ENCODE measurements around the gene SNN.

The SNN gene

DNA sequence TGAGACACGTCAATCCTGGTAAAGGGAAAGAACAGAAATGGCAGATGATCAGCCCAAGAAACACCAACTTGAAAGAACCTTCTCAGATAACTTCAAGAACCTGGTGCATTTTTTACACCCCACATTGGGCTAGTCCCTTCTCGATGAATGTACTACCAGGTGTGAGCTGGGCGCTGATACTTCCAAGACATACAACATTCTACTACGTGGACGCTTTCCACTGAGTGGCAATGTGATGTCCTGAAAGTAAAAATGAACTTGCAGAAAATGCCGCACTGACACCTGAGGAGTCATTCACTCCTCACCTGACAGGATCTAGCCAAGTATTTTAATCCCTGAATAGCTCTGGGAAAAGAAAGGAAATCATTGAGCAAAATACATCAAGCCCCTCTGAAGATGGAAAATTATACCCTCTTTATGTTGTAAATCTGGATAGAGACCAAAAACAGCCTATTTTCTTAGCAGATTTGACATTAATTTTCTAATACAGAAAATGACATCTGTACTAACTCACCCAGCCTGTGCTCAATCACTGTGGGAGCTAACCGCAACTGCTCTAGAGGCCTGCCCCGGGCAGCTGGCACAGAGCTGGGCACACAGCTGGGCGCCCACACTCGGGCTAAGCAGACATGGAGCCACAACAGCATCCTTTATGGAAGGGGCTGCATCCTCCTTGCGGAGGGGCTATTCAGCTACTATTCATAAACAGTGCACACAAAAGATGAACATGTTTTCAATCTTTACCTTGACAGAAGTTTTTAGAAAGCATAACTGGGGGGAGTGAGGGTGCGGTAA lies 16.2 kb downstream of the SNN start:
- no peak for DNase-seq (ENCODE audit: insufficient read length, low spot score)

DNA sequence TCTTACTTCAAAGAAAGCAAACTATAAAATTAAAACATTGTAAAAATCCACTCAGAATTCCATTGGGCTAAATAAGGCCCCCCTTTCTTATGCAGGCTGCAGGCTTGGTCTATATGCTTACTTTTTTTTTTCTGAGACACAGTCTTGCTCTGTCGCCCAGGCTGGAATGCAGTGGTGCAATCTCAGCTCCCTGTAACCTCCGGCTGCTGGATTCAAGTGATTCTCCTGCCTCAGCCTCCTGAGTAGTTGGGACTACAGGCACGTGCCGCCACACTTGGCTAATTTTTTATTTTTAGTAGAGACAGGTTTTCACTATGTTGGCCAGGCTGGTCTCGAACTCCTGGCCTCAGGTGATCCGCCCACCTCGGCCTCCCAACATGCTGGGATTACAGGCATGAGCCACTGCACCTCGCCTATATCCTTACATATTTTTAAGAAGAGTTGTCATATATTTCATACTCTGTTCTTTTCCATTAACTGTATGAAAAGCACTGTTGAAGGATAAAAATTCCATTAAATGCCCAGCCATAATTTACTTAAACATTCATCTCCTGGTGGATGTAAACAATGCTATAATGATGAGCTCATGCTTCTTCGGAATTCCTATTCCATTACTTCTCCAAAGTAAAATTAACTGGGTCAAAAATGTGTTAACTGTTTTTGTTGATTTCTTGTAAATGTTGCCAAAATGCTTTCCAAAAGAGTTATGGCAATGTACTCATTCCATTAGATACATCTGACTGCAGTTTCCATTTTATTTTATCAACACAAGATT lies 17.8 kb downstream of the SNN start:
- TF ChIP-seq POU2F2 (IDR thresholded peaks at IDR 0.05; ENCODE audit: low read depth, low read length), result no peak
- no peak for TF ChIP-seq POLR2A (IDR thresholded peaks at IDR 0.05; ENCODE audit: low read depth, low read length)
- no peak for TF ChIP-seq SPI1 (IDR thresholded peaks at IDR 0.05; ENCODE audit: low read depth, low read length)
- no peak for TF ChIP-seq TAF1 (IDR thresholded peaks at IDR 0.05; ENCODE audit: low read depth, low read length)
- TF ChIP-seq PAX5 (IDR thresholded peaks at IDR 0.05; ENCODE audit: insufficient read depth, low read length, severe bottlenecking), result no peak
- TF ChIP-seq POLR2AphosphoS5 (IDR thresholded peaks at IDR 0.05; ENCODE audit: low read depth, low read length), result no peak
- DNase-seq (ENCODE audit: insufficient read length, low spot score) (no peak), FAIRE-seq (no peak)

More for the DNA sequence above, 16.2 kb downstream of the SNN start:
- no peak for FAIRE-seq
- TF ChIP-seq POLR2A (IDR thresholded peaks at IDR 0.05; ENCODE audit: low read depth, low read length) (no peak), POLR2AphosphoS5 (IDR thresholded peaks at IDR 0.05; ENCODE audit: low read depth, low read length) (no peak), SPI1 (IDR thresholded peaks at IDR 0.05; ENCODE audit: low read depth, low read length) (no peak), TAF1 (IDR thresholded peaks at IDR 0.05; ENCODE audit: low read depth, low read length) (no peak), POU2F2 (IDR thresholded peaks at IDR 0.05; ENCODE audit: low read depth, low read length) (no peak), PAX5 (IDR thresholded peaks at IDR 0.05; ENCODE audit: insufficient read depth, low read length, severe bottlenecking) (no peak)

DNA sequence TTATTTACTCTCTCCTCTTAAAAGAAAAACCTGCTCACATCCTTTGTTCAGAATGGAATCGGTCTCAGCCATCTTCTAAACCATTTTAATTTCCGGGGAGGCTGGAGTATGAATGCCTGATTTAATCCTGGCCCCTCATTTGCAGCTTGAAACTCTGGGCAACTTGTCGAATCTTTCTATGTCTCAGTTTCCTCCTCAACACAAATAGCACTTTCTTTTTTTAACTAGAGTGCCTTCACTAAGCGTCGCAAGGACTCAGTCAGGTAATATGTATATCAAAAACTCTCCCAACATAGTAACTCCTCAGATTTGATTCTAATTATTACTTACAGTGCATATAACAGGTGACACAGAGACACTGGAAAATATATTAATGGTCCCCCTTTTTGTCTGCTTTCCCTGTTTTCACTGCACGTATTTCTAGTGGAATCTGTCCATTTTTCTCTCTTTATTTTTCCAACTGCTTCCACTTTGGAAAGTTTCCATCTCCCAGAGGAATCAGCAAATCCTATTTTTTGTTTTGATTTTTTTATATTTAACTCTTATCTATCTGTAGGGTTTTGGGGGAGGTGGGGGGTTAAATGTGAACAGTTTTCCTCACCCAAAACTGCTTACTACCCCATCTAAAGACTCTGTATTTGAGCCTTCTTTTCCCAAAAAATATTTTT lies 18.6 kb downstream of the SNN start:
- FAIRE-seq (peak; percentile 43), DNase-seq (ENCODE audit: insufficient read length, low spot score) (no peak)
- TF ChIP-seq POLR2AphosphoS5 (IDR thresholded peaks at IDR 0.05; ENCODE audit: low read depth, low read length) (no peak), PAX5 (IDR thresholded peaks at IDR 0.05; ENCODE audit: insufficient read depth, low read length, severe bottlenecking) (no peak), POU2F2 (IDR thresholded peaks at IDR 0.05; ENCODE audit: low read depth, low read length) (no peak), TAF1 (IDR thresholded peaks at IDR 0.05; ENCODE audit: low read depth, low read length) (no peak), SPI1 (IDR thresholded peaks at IDR 0.05; ENCODE audit: low read depth, low read length) (no peak), POLR2A (IDR thresholded peaks at IDR 0.05; ENCODE audit: low read depth, low read length) (no peak)

DNA sequence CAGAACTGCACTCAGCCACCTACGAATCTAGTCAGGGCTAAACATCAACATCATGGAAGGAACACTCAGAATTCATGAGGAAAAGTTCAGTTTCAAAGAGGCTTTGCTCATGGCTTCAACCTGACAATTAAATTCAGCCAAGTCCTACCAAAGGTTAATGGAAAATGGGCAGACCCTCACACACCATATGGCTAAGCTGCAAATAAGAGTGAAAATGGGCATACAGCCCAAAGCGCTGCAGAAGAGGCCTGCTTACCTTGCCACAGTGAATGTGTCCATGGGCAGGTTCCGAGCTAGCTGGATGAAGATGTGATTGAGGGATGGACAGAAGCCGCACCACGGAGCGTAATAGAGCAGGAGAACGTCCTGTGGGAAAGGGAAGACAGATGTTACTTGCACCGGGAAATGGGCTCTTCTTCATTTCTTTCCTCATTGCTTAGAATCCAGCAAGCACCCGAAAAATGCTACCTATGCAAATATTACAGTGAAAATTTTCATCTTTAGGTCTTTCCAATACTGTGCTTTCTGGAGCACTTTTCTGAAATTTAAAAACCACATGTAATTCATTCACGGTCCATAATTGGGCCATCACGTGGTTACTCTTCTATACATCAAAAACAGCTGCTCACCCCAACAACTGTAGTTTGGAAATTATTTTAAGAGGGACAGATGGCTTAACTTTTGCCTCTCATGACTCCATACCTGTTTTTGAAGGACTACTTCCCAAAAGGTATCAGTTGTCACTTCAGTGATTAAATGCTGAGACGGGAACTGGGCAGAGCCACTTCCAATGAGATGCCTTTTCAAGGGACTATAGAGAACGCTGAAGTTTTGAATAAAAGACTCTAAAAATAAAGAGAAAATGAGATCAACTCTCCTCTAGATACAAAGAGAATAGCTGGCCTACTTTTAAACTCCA lies 19.6 kb downstream of the SNN start:
- FAIRE-seq, result peak; percentile 41
- no peak for TF ChIP-seq POLR2AphosphoS5 (IDR thresholded peaks at IDR 0.05; ENCODE audit: low read depth, low read length)
- no peak for TF ChIP-seq POU2F2 (IDR thresholded peaks at IDR 0.05; ENCODE audit: low read depth, low read length)
- TF ChIP-seq POLR2A (IDR thresholded peaks at IDR 0.05; ENCODE audit: low read depth, low read length), result no peak
- no peak for TF ChIP-seq TAF1 (IDR thresholded peaks at IDR 0.05; ENCODE audit: low read depth, low read length)
- TF ChIP-seq PAX5 (IDR thresholded peaks at IDR 0.05; ENCODE audit: insufficient read depth, low read length, severe bottlenecking), result no peak
- TF ChIP-seq SPI1 (IDR thresholded peaks at IDR 0.05; ENCODE audit: low read depth, low read length), result no peak
- no peak for DNase-seq (ENCODE audit: insufficient read length, low spot score)

DNA sequence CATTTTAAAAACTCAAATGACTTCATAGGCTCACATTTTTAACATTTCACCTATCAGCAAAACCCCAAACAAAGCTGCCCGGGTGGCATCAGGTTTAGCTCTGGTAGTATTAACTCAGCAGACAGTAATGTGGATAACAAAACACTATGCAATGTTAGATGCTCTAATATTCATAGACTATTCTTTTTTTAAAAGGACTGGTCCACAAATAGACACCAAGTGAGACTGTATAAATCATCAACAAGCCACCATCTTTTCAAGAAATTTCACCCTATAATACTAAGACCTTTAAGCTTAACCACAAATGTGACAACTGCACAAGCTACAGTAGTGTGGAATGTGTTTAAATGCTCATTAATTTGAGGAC lies 20.2 kb downstream of the SNN start:
- no peak for DNase-seq (ENCODE audit: insufficient read length, low spot score)
- no peak for FAIRE-seq
- TF ChIP-seq PAX5 (IDR thresholded peaks at IDR 0.05; ENCODE audit: insufficient read depth, low read length, severe bottlenecking), result no peak
- TF ChIP-seq POLR2AphosphoS5 (IDR thresholded peaks at IDR 0.05; ENCODE audit: low read depth, low read length), result no peak
- no peak for TF ChIP-seq POLR2A (IDR thresholded peaks at IDR 0.05; ENCODE audit: low read depth, low read length)
- no peak for TF ChIP-seq SPI1 (IDR thresholded peaks at IDR 0.05; ENCODE audit: low read depth, low read length)
- TF ChIP-seq TAF1 (IDR thresholded peaks at IDR 0.05; ENCODE audit: low read depth, low read length), result no peak

DNA sequence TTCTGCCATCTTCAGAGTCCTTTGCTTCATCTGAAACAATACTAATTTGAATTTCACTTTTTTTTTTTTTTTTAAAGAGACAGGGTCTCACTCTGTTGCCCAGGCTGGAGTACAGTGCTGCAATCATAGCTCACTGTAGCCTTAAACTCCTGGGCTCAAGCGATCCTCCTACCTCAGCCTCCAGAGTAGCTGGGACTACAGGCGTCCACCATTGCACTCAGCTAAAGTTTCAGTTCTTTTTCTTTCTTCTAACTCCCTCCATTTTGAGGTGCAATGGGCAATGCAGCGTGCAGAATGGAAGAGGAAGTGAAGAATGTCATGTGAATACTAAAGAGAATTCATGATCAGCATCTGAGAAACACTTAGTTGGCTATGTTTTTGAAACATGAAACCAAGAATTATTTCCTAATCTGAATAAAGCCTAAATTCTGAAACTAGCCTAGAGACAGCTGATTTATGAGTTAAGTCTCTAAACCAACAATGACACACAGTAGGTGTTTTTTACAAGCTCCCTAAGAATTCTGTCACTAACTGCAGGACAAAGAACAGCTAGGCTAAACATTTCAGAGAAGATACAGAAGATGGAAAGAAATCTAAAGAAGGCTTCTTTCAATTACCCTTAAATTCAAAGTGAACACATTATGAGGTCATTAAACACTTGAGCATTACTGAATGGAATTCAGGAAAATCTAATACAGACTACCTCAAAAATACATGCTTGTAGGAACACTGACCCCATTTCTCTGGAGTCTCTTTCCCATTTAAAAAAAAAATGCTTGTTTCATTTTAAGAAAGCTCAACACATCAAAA lies 21.0 kb downstream of the SNN start:
- FAIRE-seq (peak; percentile 82), DNase-seq (ENCODE audit: insufficient read length, low spot score) (no peak)
- TF ChIP-seq TAF1 (IDR thresholded peaks at IDR 0.05; ENCODE audit: low read depth, low read length), result no peak
- TF ChIP-seq SPI1 (IDR thresholded peaks at IDR 0.05; ENCODE audit: low read depth, low read length), result peak; percentile 96

DNA sequence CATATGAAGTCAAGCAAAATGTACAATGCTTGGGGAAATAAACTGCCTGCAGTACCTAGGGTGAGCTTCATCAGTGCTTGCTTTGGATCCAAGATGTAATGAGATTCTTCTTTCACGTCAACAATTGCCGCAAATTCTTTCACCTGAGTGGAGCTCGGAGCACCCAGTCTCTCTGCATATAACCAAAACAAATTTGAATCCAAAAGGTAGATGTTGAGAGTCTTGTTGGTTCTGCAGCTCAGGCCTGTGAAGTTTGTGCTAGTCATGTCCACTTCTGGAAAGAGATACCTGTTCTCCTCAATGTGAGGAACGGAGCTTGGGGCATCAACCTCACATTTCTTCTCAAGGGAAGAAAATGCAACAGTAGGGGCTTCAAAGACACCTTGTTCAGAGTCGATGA lies 23.0 kb downstream of the SNN start:
- no peak for DNase-seq (ENCODE audit: insufficient read length, low spot score)
- TF ChIP-seq TAF1 (IDR thresholded peaks at IDR 0.05; ENCODE audit: low read depth, low read length) (no peak), PAX5 (IDR thresholded peaks at IDR 0.05; ENCODE audit: insufficient read depth, low read length, severe bottlenecking) (no peak), SPI1 (IDR thresholded peaks at IDR 0.05; ENCODE audit: low read depth, low read length) (no peak), POLR2A (IDR thresholded peaks at IDR 0.05; ENCODE audit: low read depth, low read length) (no peak), POU2F2 (IDR thresholded peaks at IDR 0.05; ENCODE audit: low read depth, low read length) (no peak), POLR2AphosphoS5 (IDR thresholded peaks at IDR 0.05; ENCODE audit: low read depth, low read length) (no peak)
- no peak for FAIRE-seq

DNA sequence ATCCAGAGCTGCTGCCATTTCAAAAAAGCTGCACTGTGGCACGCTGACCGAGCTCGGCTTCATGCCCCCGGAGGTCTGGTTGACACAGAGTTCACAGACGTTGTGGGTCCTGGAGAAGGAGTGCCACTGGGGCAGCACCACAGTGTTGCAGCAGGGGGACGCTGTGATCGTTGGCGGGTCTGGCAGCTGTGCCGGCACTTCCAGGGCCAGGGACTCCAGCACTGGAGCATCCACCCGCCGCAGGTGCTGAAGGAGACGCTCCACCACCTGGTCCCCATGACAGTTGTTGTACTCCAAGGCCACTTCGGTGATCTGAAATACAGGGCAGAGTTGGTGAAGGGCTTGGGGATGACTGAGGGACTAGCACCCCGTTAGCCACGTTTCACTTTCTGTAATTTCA lies 23.5 kb downstream of the SNN start:
- TF ChIP-seq PAX5 (IDR thresholded peaks at IDR 0.05; ENCODE audit: insufficient read depth, low read length, severe bottlenecking), result no peak
- no peak for TF ChIP-seq POU2F2 (IDR thresholded peaks at IDR 0.05; ENCODE audit: low read depth, low read length)
- TF ChIP-seq POLR2AphosphoS5 (IDR thresholded peaks at IDR 0.05; ENCODE audit: low read depth, low read length), result no peak
- no peak for TF ChIP-seq POLR2A (IDR thresholded peaks at IDR 0.05; ENCODE audit: low read depth, low read length)
- TF ChIP-seq TAF1 (IDR thresholded peaks at IDR 0.05; ENCODE audit: low read depth, low read length), result no peak
- no peak for TF ChIP-seq SPI1 (IDR thresholded peaks at IDR 0.05; ENCODE audit: low read depth, low read length)
- FAIRE-seq (no peak), DNase-seq (ENCODE audit: insufficient read length, low spot score) (no peak)
